K562 (cell line): ENCODE data around the gene SRC. TPM values are rescaled to one million over a fixed set of nuclear protein-coding genes. Genes with fewer than 3 reads are reported as not detected.

Experiments used
- ATAC-seq: fragments of 200-7000 bp; cut with Tn5 transposase; 3 replicates; pipeline ENCODE4 v1.9.1; 2020; ENCODE audit warnings: moderate library complexity
- BruUV-seq: library from RNA; stranded (reverse); fragments of 400-500 nt; replicated peaks from 2 replicates; lab custom pipeline; 2021; lab: Mats Ljungman, UMichigan
- CTCF ChIA-PET: fragments of 300-600 bp; formaldehyde crosslinking; extraction: SDS; loops from one replicate; lab custom pipeline; 2021; ENCODE audit warnings: low intra/inter-chr PET ratio; lab: Yijun Ruan, JAX
- POLR2A ChIA-PET: fragments of 300-600, 350-650 bp; sonication (Branson Sonifier 250); formaldehyde crosslinking; extraction: SDS; loops from one replicate; lab custom pipeline; 2021; ENCODE audit warnings: antibody characterized with exemption, inconsistent platforms; lab: Yijun Ruan, JAX
- DNase-seq, 4 experiments: peaks; one replicate each; pipeline versions ENCODE4 v3.0.0 to v3.0.0-alpha.2; 2011 to 2018; ENCODE audit warnings: low spot score in 3 of 4, mixed read lengths in 3 of 4; ENCODE audit errors: extremely low read depth in 1 of 4
- FAIRE-seq: peaks from 2 replicates; lab custom pipeline; 2011; peaks lifted over from hg19 to GRCh38; lab: Jason Lieb, UNC
- H2AFZ ChIP-seq: 2 replicates; pipeline ENCODE4 v1.6.0; 2011; ENCODE audit warnings: low read depth, low read length, control low read depth, inconsistent platforms
- H3K27ac ChIP-seq: fragments of 200-600 bp; 3 replicates; pipeline ENCODE4 v1.8.0; 2011; ENCODE audit warnings: low read depth, mild to moderate bottlenecking, control low read depth, inconsistent platforms, low read length, moderate library complexity, mixed read lengths; ENCODE audit errors: extremely low read depth
- H3K27me3 ChIP-seq, 2 experiments: fragments of 300-600 bp in 1 of 2; 2 replicates in 1 of 2; 3 replicates in 1 of 2; pipeline versions ENCODE4 v1.6.0 to v1.8.0; 2011; ENCODE audit warnings: inconsistent platforms in 2 of 2, low read length in 2 of 2, mild to moderate bottlenecking in 1 of 2, mixed read lengths in 1 of 2, moderate library complexity in 1 of 2; ENCODE audit not compliant: control insufficient read depth in 2 of 2, insufficient read depth in 2 of 2
- H3K36me3 ChIP-seq: fragments of 300-600 bp; 3 replicates; pipeline ENCODE4 v1.8.0; 2011; ENCODE audit warnings: mild to moderate bottlenecking, low read length, inconsistent platforms; ENCODE audit not compliant: control insufficient read depth, insufficient read depth
- H3K4me1 ChIP-seq, 2 experiments: fragments of 200-600 bp in 1 of 2; replicated peaks in 1 of 2; 2 replicates in 1 of 2; 3 replicates in 1 of 2; pipeline versions ENCODE4 v1.5.1 to v1.8.0; 2011; ENCODE audit warnings: inconsistent platforms in 2 of 2, low read length in 2 of 2, mild to moderate bottlenecking in 1 of 2, mixed read lengths in 1 of 2, moderate library complexity in 1 of 2; ENCODE audit not compliant: control insufficient read depth in 2 of 2, insufficient read depth in 2 of 2
- H3K4me2 ChIP-seq: 2 replicates; pipeline ENCODE4 v1.6.1; 2011; ENCODE audit warnings: low read length, control low read depth, inconsistent platforms, mixed read lengths; ENCODE audit not compliant: insufficient read depth
- H3K4me3 ChIP-seq: fragments of 200-600 bp; sonication (generic), shearing (Covaris generic); 2 replicates; pipeline ENCODE4 v1.5.1; 2016; ENCODE audit warnings: control low read depth, inconsistent platforms
- H3K79me2 ChIP-seq: fragments of 200-600 bp; 3 replicates; pipeline ENCODE4 v1.8.0; 2011; ENCODE audit warnings: low read length, inconsistent platforms; ENCODE audit not compliant: control insufficient read depth, insufficient read depth
- H3K9ac ChIP-seq, 2 experiments: 2 replicates each; pipeline versions ENCODE4 v1.6.0 to v1.6.1; 2011; ENCODE audit warnings: low read depth in 2 of 2, low read length in 2 of 2, control low read depth in 1 of 2, inconsistent platforms in 1 of 2, mild to moderate bottlenecking in 1 of 2, mixed read lengths in 1 of 2; ENCODE audit not compliant: insufficient read depth in 1 of 2
- H3K9me1 ChIP-seq: one replicate; pipeline ENCODE4 v1.6.0; 2011; ENCODE audit warnings: inconsistent platforms, mild to moderate bottlenecking, low read length, moderate library complexity; ENCODE audit not compliant: control insufficient read depth, insufficient read depth
- H3K9me3 ChIP-seq: replicated peaks from 2 replicates; pipeline ENCODE4 v1.5.1; 2011; ENCODE audit warnings: low read depth, low read length, inconsistent platforms; ENCODE audit not compliant: control insufficient read depth, insufficient read depth
- H4K20me1 ChIP-seq: replicated peaks from 2 replicates; pipeline ENCODE4 v1.6.1; 2011; ENCODE audit warnings: low read length, inconsistent platforms, mixed read lengths; ENCODE audit not compliant: control insufficient read depth, insufficient read depth
- ATF1 ChIP-seq, 2 experiments: fragments of 450-650 bp in 1 of 2; IDR thresholded peaks; 2 replicates each; pipeline ENCODE4 v1.6.1; 2016; ENCODE audit warnings: missing compliant biosample characterization in 1 of 2, missing genetic modification characterization in 1 of 2
- CCAR2 ChIP-seq: fragments of 200-400 bp; formaldehyde crosslinking; IDR thresholded peaks from 2 replicates; pipeline ENCODE4 v1.6.1; 2017; ENCODE audit warnings: mild to moderate bottlenecking, low read depth, low read length
- HMBOX1 ChIP-seq: sonication (generic); IDR thresholded peaks from 2 replicates; pipeline ENCODE4 v1.6.1; 2016
- HMG20A ChIP-seq: fragments of 450-650 bp; formaldehyde crosslinking; conservative IDR thresholded peaks from 2 replicates; pipeline ENCODE4 v1.4.0; 2020; ENCODE audit warnings: mild to moderate bottlenecking, mixed read lengths
- HNRNPLL ChIP-seq: fragments of 200-400 bp; formaldehyde crosslinking; IDR thresholded peaks from 2 replicates; pipeline ENCODE4 v1.6.1; 2017; ENCODE audit warnings: low read length, low read depth, mild to moderate bottlenecking; ENCODE audit not compliant: poor library complexity, severe bottlenecking
- MLX ChIP-seq, 2 experiments: fragments of 450-650 bp in 1 of 2; sonication (generic) in 1 of 2; formaldehyde crosslinking; conservative IDR thresholded peaks; 2 replicates each; pipeline versions ENCODE4 v1.4.0 to v1.8.1; 2020 to 2022; ENCODE audit warnings: mild to moderate bottlenecking in 1 of 2, missing genetic modification reagents in 1 of 2
- POLR2AphosphoS2 ChIP-seq: IDR thresholded peaks from 2 replicates; pipeline ENCODE4 v1.6.1; 2012; ENCODE audit warnings: low read length, improper control_type of control experiment
- YBX1 ChIP-seq: fragments of 450-650 bp; IDR thresholded peaks from 2 replicates; pipeline ENCODE4 v1.7.1; 2016; ENCODE audit warnings: mild to moderate bottlenecking
- ZNF143 ChIP-seq: sonication (generic); formaldehyde crosslinking; IDR thresholded peaks from 2 replicates; pipeline ENCODE4 v1.9.0; 2022; ENCODE audit warnings: mild to moderate bottlenecking, missing genetic modification reagents
- ZNF263 ChIP-seq: sonication (generic); formaldehyde crosslinking; IDR thresholded peaks from 2 replicates; pipeline ENCODE4 v1.8.0; 2022; ENCODE audit warnings: mild to moderate bottlenecking, missing genetic modification reagents, borderline replicate concordance
- ZNF311 ChIP-seq: fragments of 250-450 bp; sonication (Bioruptor Pico); IDR thresholded peaks from 2 replicates; pipeline ENCODE4 v1.4.0; 2020; ENCODE audit warnings: mild to moderate bottlenecking, moderate library complexity
- ZNF717 ChIP-seq: fragments of 250-450 bp; sonication (Bioruptor Pico); IDR thresholded peaks from 2 replicates; pipeline ENCODE4 v1.5.0; 2021
- WGBS: fragments of 100-300 bp; shearing (Covaris generic); methylation state at CpG from one replicate; pipeline ENCODE4 v1.1.6; 2016; ENCODE audit warnings: low coverage, mixed read lengths; ENCODE audit not compliant: insufficient coverage; ENCODE audit errors: missing lambda C conversion rate; 5-methylcytosine and 5-hydroxymethylcytosine counted together
- in situ Hi-C: fragments of 300-500 bp; cut with MboI; formaldehyde crosslinking; loops from 4 replicates; pipeline ENCODE4 v1.15.0; 2018; ENCODE audit warnings: inconsistent platforms, mixed read lengths
- intact Hi-C: fragments of 100-400 bp; cut with micrococcal nuclease; formaldehyde crosslinking; loops from 2 replicates; pipeline ENCODE4 v1.14.2; 2022
- polyA plus RNA-seq, 8 experiments: library from polyadenylated mRNA; depleted of rRNA in 4 of 8; stranded (reverse) in 5 of 8; unstranded in 3 of 8; fragments of >200 nt; fragmentation: Nextera tagmentation in 2 of 8; fragmentation: Illumina TruSeq in 1 of 8; extraction: Ambion mirVana in 2 of 8; extraction: Trizol in 1 of 8; gene quantifications; 2 replicates each; pipeline versions ENCODE4 v1.2.1 to v1.2.3, GENCODE V29; 2011 to 2014; ENCODE audit warnings: inconsistent platforms in 1 of 8, missing spikeins in 1 of 8
- total RNA-seq, 7 experiments: library from RNA; depleted of rRNA in 6 of 7; stranded (reverse); fragments of >200 nt in 6 of 7; fragmentation: Illumina TruSeq in 2 of 7; extraction: Trizol in 2 of 7; gene quantifications; 2 replicates each; pipeline versions ENCODE4 v1.2.1 to v1.2.3, GENCODE V29; 2011 to 2021; ENCODE audit warnings: low replicate concordance in 1 of 7

SRC gene
- total and polyA plus RNA-seq, 9 of the 15 experiments (the other 6 are each of a cell fraction or from before 2014, with no cell fraction given) = 0.06 to 8.5 (median 3.1) TPM

GRCh38 chr20:37449276-37449675 is 103.3 kb downstream of the SRC start:
- Histone ChIP-seq H3K9me3 (no peaks in the 10 kb centered on the region), H3K36me3 (no peaks in the 10 kb centered on the region), H3K9ac (no peak overlapping the region), H3K27ac (no peak overlapping the region), H4K20me1 (no peaks in the 10 kb centered on the region; the same call in 1 of the 2 replicates), H3K79me2 (no peaks in the 10 kb centered on the region), H3K4me3 (no peak overlapping the region), H3K27me3 (peaks cover 4 to 48% of the 10 kb centered on the region in 2 experiments; a peak in 4 of 5 replicates), H3K4me2 (no peak overlapping the region), H3K4me1 (no peaks in the 10 kb centered on the region), H3K9me1 (no peaks in the 10 kb centered on the region), H2AFZ (no peak overlapping the region)
- ChIA-PET POLR2A (interaction anchor here (0.6 to 0.7 kb wide), 2 partner anchors 16 to 30 kb away, joined by 5 read pairs; no protein-coding TSS in a partner anchor), CTCF (no interaction called here)
- intact Hi-C loops = no loop called here
- BruUV-seq = no TSS peak
- ATAC-seq (no peak), DNase-seq (no peak), FAIRE-seq (no peak)
- TF ChIP-seq ZNF717 (CRISPR knock-in tag) (no peak), HMBOX1 (no peak), ZNF263 (no peak), MLX (CRISPR knock-in tag; conservative IDR thresholded peaks at IDR 0.05) (no peak), ZNF311 (no peak), HMG20A (no peak), CCAR2 (no peak), ZNF143 (CRISPR knock-in tag) (no peak), HNRNPLL (no peak), ATF1 (CRISPR knock-in tag; IDR thresholded peaks at IDR 0.05) (no peak), ATF1 (tag; IDR thresholded peaks at IDR 0.05) (no peak), YBX1 (no peak), POLR2AphosphoS2 (no peak)
- in situ Hi-C loops = no loop called here
- WGBS = 5% methylated on average over 12 of the region's 12 CpGs
